Left ventricle myocardium inferior (tissue), 1 donor: ENCODE results near the gene DISP2. TPM values are rescaled to one million over a fixed set of nuclear protein-coding genes. Genes with fewer than 3 reads are reported as not detected.

Source experiments
- DNase-seq: peaks from one replicate; pipeline ENCODE4 v3.0.0-alpha.2; 2020
- H3K27ac ChIP-seq: fragments of 200-600 bp; replicated peaks from 2 replicates; pipeline ENCODE4 v1.8.0; 2021
- H3K27me3 ChIP-seq: fragments of 200-600 bp; 2 replicates; pipeline ENCODE4 v1.8.0; 2021; ENCODE audit warnings: low read depth
- H3K36me3 ChIP-seq: fragments of 200-600 bp; 2 replicates; pipeline ENCODE4 v1.8.0; 2021
- H3K4me1 ChIP-seq: fragments of 200-600 bp; 2 replicates; pipeline ENCODE4 v1.8.0; 2021
- H3K4me3 ChIP-seq: fragments of 200-600 bp; 2 replicates; pipeline ENCODE4 v1.8.0; 2021; ENCODE audit warnings: mild to moderate bottlenecking, moderate library complexity
- H3K9me3 ChIP-seq: fragments of 200-600 bp; replicated peaks from 2 replicates; pipeline ENCODE4 v1.8.0; 2021
- CTCF ChIP-seq: fragments of 200-600 bp; IDR thresholded peaks from 2 replicates; pipeline ENCODE4 v1.8.0; 2021; ENCODE audit warnings: antibody characterized with exemption, mild to moderate bottlenecking, borderline replicate concordance
- intact Hi-C: fragments of 100-400 bp; cut with micrococcal nuclease; formaldehyde crosslinking; loops from one replicate; pipeline ENCODE4 v1.11.0; 2022
- total RNA-seq: library from RNA; stranded (reverse); fragmentation: NEBNext Ultra II Directional; extraction: Animal tissue kit (Norgen Biotek cat#: 25700); gene quantifications from one replicate; pipeline ENCODE4 v1.2.1, GENCODE V29; 2021
- donor health status: DM: no; HTN: yes; CAD: no; lungs with severe emphysema.

DISP2 gene
- total RNA-seq, 1 donor from 2014 or later = 3.0 TPM

- H3K9me3 ChIP-seq = no peaks in the 10 kb centered on the region
- H3K27me3 ChIP-seq = no peaks in the 10 kb centered on the region
- intact Hi-C loops = no loop called here
- H3K27ac ChIP-seq = no peak overlapping the region
- no peak overlapping the region for H3K4me3 ChIP-seq
- no peak for DNase-seq
- no peak for TF ChIP-seq CTCF
- peaks cover 30% of the 10 kb centered on the region for H3K4me1 ChIP-seq
- H3K36me3 ChIP-seq = no peaks in the 10 kb centered on the region
Measured at GRCh38 chr15:40320409-40320808, 37.6 kb upstream of the DISP2 start.

GRCh38 chr15:40320931-40321371, 37.1 kb upstream of the DISP2 start:
- no peak overlapping the region for H3K4me3 ChIP-seq
- peak overlapping the region; percentile 99 for H3K27ac ChIP-seq
- no peaks in the 10 kb centered on the region for H3K36me3 ChIP-seq
- peaks cover 35% of the 10 kb centered on the region for H3K4me1 ChIP-seq
- intact Hi-C loops = no loop called here
- H3K27me3 ChIP-seq = no peaks in the 10 kb centered on the region
- peak; percentile 91 for TF ChIP-seq CTCF
- no peaks in the 10 kb centered on the region for H3K9me3 ChIP-seq
- DNase-seq = no peak

GRCh38 chr15:40322531-40323238, 35.3 kb upstream of the DISP2 start:
- TF ChIP-seq CTCF = no peak

GRCh38 chr15:40323239-40323952, 34.6 kb upstream of the DISP2 start, which contains the start of gene INAFM2:
Gene INAFM2, plus strand, starts transcription at chr15:40323692. Its CDS starts 364 bp downstream, at chr15:40324056.
- Histone ChIP-seq H3K27me3 (no peaks in the 10 kb centered on the region), H3K4me3 (peak within 1 kb of the TSS; percentile 88), H3K36me3 (no peaks in the 10 kb centered on the region), H3K27ac (peak within 1 kb of the TSS; percentile 99), H3K9me3 (no peaks in the 10 kb centered on the region), H3K4me1 (peaks cover 59% of the 10 kb centered on the region)
- TF ChIP-seq CTCF = peak; percentile 80
- intact Hi-C loops = no loop called here
- peak; percentile 92 for DNase-seq

More at GRCh38 chr15:40322531-40323238, 35.3 kb upstream of the DISP2 start:
- intact Hi-C loops = no loop called here
- no peaks in the 10 kb centered on the region for H3K36me3 ChIP-seq
- H3K9me3 ChIP-seq = no peaks in the 10 kb centered on the region
- no peaks in the 10 kb centered on the region for H3K27me3 ChIP-seq
- no peak for DNase-seq
- H3K4me1 ChIP-seq = peaks cover 52% of the 10 kb centered on the region
- H3K27ac ChIP-seq = peak overlapping the region; percentile 99
- peak overlapping the region; percentile 88 for H3K4me3 ChIP-seq

- no peak for DNase-seq
- intact Hi-C loops = no loop called here
- no peak for TF ChIP-seq CTCF
Measured at GRCh38 chr15:40323953-40324937, 33.8 kb upstream of the DISP2 start.

More at GRCh38 chr15:40323953-40324937, 33.8 kb upstream of the DISP2 start:
- no peaks in the 10 kb centered on the region for H3K9me3 ChIP-seq
- H3K27ac ChIP-seq = peak overlapping the region; percentile 99
- no peaks in the 10 kb centered on the region for H3K27me3 ChIP-seq
- no peaks in the 10 kb centered on the region for H3K36me3 ChIP-seq
- H3K4me1 ChIP-seq = peaks cover 68% of the 10 kb centered on the region
- H3K4me3 ChIP-seq = peak overlapping the region; percentile 88
